ENCODE results near the gene PTPRM. TPM values are rescaled to one million over a fixed set of nuclear protein-coding genes. Genes with fewer than 3 reads are reported as not detected.

The PTPRM gene
- polyA plus RNA-seq, 1 donor (not counting 4 experiments of a cell fraction or from before 2014, with no cell fraction given) = 54.5 TPM

GRCh38 chr18:8337211-8337610, 770.1 kb downstream of the PTPRM start:
- H3K79me2 ChIP-seq (ENCODE audit: control insufficient read depth, insufficient read depth, low read length) = no peaks in the 10 kb centered on the region
- no peak overlapping the region for H3K27ac ChIP-seq (ENCODE audit: control insufficient read depth, insufficient read depth, low read length)
- no peaks in the 10 kb centered on the region for H3K9me3 ChIP-seq (ENCODE audit: control insufficient read depth, low read depth, low read length)
- TF ChIP-seq, protein P1, sequence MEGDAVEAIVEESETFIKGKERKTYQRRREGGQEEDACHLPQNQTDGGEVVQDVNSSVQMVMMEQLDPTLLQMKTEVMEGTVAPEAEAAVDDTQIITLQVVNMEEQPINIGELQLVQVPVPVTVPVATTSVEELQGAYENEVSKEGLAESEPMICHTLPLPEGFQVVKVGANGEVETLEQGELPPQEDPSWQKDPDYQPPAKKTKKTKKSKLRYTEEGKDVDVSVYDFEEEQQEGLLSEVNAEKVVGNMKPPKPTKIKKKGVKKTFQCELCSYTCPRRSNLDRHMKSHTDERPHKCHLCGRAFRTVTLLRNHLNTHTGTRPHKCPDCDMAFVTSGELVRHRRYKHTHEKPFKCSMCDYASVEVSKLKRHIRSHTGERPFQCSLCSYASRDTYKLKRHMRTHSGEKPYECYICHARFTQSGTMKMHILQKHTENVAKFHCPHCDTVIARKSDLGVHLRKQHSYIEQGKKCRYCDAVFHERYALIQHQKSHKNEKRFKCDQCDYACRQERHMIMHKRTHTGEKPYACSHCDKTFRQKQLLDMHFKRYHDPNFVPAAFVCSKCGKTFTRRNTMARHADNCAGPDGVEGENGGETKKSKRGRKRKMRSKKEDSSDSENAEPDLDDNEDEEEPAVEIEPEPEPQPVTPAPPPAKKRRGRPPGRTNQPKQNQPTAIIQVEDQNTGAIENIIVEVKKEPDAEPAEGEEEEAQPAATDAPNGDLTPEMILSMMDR (optimal IDR thresholded peaks at IDR 0.05 in 1 of 3, IDR thresholded peaks at IDR 0.05 in 1 of 3, conservative IDR thresholded peaks at IDR 0.05 in 1 of 3; ENCODE audit: extremely low read depth in 1 of 3, insufficient read depth in 2 of 3, low read length in 3 of 3) = no peak
- TF ChIP-seq EZH2 (IDR thresholded peaks at IDR 0.05; ENCODE audit: low read length) = no peak
- no peak overlapping the region for H3K4me3 ChIP-seq (ENCODE audit: control insufficient read depth in 2 of 3, extremely low read depth in 1 of 3, insufficient read depth in 2 of 3, low read depth in 1 of 3, low read length in 3 of 3)
- no peaks in the 10 kb centered on the region for H3K27me3 ChIP-seq (ENCODE audit: control insufficient read depth, extremely low read depth, insufficient read depth, low read length)
- no peak overlapping the region for H2AFZ ChIP-seq (ENCODE audit: control insufficient read depth, low read length)
- dilution Hi-C loops (cut with MboI; ENCODE audit: extremely low pct_ligation_motif_present, low sequenced_read_pairs) = no loop called here
- no peak for FAIRE-seq
- H3K4me1 ChIP-seq (ENCODE audit: control insufficient read depth, extremely low read depth, insufficient read depth, low read length) = no peaks in the 10 kb centered on the region
- H3K9me1 ChIP-seq (ENCODE audit: control insufficient read depth, extremely low read depth, insufficient read depth, low read length) = no peaks in the 10 kb centered on the region
- no peaks in the 10 kb centered on the region for H4K20me1 ChIP-seq (ENCODE audit: control insufficient read depth, extremely low read depth, insufficient read depth, low read length)
- no peak overlapping the region for H3K4me2 ChIP-seq (ENCODE audit: control insufficient read depth, extremely low read depth, insufficient read depth, low read depth, low read length)
- no peak overlapping the region for H3K9ac ChIP-seq (ENCODE audit: control insufficient read depth, extremely low read depth, insufficient read depth, low read length)
- no peaks in the 10 kb centered on the region for H3K36me3 ChIP-seq (ENCODE audit: control insufficient read depth in 2 of 2, extremely low read depth in 1 of 2, insufficient read depth in 2 of 2, low read length in 2 of 2)
- DNase-seq (ENCODE audit: low read depth, low spot score) = no peak

- no peak overlapping the region for H3K9ac ChIP-seq (ENCODE audit: control insufficient read depth, extremely low read depth, insufficient read depth, low read length)
- no peaks in the 10 kb centered on the region for H3K4me1 ChIP-seq (ENCODE audit: control insufficient read depth, extremely low read depth, insufficient read depth, low read length)
- no peaks in the 10 kb centered on the region for H3K9me3 ChIP-seq (ENCODE audit: control insufficient read depth, low read depth, low read length)
- no peaks in the 10 kb centered on the region for H3K27me3 ChIP-seq (ENCODE audit: control insufficient read depth, extremely low read depth, insufficient read depth, low read length)
- no peaks in the 10 kb centered on the region for H4K20me1 ChIP-seq (ENCODE audit: control insufficient read depth, extremely low read depth, insufficient read depth, low read length)
- DNase-seq (ENCODE audit: low read depth, low spot score) = no peak
- no peak for FAIRE-seq
- no peak for TF ChIP-seq EZH2 (IDR thresholded peaks at IDR 0.05; ENCODE audit: low read length)
- TF ChIP-seq, protein P1 (optimal IDR thresholded peaks at IDR 0.05 in 1 of 3, IDR thresholded peaks at IDR 0.05 in 1 of 3, conservative IDR thresholded peaks at IDR 0.05 in 1 of 3; ENCODE audit: extremely low read depth in 1 of 3, insufficient read depth in 2 of 3, low read length in 3 of 3) = no peak
- H3K4me2 ChIP-seq (ENCODE audit: control insufficient read depth, extremely low read depth, insufficient read depth, low read depth, low read length) = no peak overlapping the region
- H3K36me3 ChIP-seq (ENCODE audit: control insufficient read depth in 2 of 2, extremely low read depth in 1 of 2, insufficient read depth in 2 of 2, low read length in 2 of 2) = no peaks in the 10 kb centered on the region
- H3K27ac ChIP-seq (ENCODE audit: control insufficient read depth, insufficient read depth, low read length) = no peak overlapping the region
- no peaks in the 10 kb centered on the region for H3K9me1 ChIP-seq (ENCODE audit: control insufficient read depth, extremely low read depth, insufficient read depth, low read length)
- dilution Hi-C loops (cut with MboI; ENCODE audit: extremely low pct_ligation_motif_present, low sequenced_read_pairs) = no loop called here
- H3K79me2 ChIP-seq (ENCODE audit: control insufficient read depth, insufficient read depth, low read length) = no peaks in the 10 kb centered on the region
- no peak overlapping the region for H3K4me3 ChIP-seq (ENCODE audit: control insufficient read depth in 2 of 3, extremely low read depth in 1 of 3, insufficient read depth in 2 of 3, low read depth in 1 of 3, low read length in 3 of 3)
- H2AFZ ChIP-seq (ENCODE audit: control insufficient read depth, low read length) = no peak overlapping the region
Measured at GRCh38 chr18:8339210-8339609, 772.1 kb downstream of the PTPRM start.
